ENCODE measurements around the gene REELD1. TPM values are rescaled to one million over a fixed set of nuclear protein-coding genes. Genes with fewer than 3 reads are reported as not detected.

The REELD1 gene
- not detected for total RNA-seq

DNA sequence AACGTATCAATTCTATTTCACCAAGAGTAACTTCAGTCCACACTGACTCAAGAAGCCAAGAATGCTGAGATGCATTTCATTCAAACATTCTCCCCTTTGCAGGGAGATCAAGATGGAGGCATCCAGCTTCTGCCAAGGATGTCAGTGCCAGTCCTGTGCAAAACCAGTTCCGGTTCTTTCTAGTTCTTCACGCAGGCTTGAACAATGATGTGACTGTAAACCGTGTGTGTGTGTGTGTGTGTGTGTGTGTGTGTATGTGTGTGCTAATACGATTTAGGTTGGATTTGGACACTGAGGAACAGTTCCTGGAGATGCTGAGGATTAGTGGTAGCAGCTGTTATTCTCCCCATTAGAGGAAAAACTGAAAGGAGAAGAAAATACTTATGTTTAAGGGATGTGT, at the start of gene REELD1:
Gene REELD1 (plus strand): TSS at position 301 of the 400 bp plus-strand sequence. CDS start 2,415 bp downstream, outside the sequence.
- no peaks in the 10 kb centered on the region for H3K9me3 ChIP-seq (ENCODE audit: control insufficient read depth in 3 of 3, low read length in 3 of 3)
- H3K9ac ChIP-seq (ENCODE audit: low read depth in 1 of 3, low read length in 3 of 3): no peak within 1 kb of the TSS
- H3K27ac ChIP-seq (ENCODE audit: low read depth, low read length): no peak within 1 kb of the TSS
- H3K27me3 ChIP-seq (ENCODE audit: control insufficient read depth in 3 of 3, insufficient read depth in 3 of 3, low read length in 3 of 3): peaks cover 0 to under 1% (median 0%) of the 10 kb centered on the region in 3 donors
- H3K4me3 ChIP-seq (ENCODE audit: low read length in 3 of 3): no peak within 1 kb of the TSS
- H3K36me3 ChIP-seq (ENCODE audit: control insufficient read depth in 3 of 3, insufficient read depth in 3 of 3, low read length in 3 of 3): no peaks in the 10 kb centered on the region
- no peaks in the 10 kb centered on the region for H3K4me1 ChIP-seq (ENCODE audit: control insufficient read depth in 3 of 3, insufficient read depth in 3 of 3, low read length in 3 of 3)

DNA sequence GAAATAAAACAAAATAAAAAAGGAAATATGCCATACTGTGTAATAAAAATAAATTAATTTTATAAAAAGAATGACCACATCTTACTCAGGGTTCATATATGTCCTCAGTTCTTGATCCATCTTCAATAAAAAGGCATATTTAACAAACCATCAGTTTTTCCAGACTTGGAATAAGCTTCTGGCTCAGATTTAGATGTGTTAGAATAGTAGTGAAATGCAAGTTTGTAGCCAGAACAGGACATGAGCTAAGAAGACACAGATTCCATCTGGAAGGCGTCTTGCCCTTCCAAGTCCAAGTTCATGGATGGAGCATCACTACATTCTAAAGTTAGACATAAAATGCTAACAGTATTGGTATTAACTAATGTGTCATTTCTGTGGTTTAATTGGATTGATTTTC, 49.1 kb upstream of the REELD1 start:
- H3K9me3 ChIP-seq (ENCODE audit: control insufficient read depth in 3 of 3, low read length in 3 of 3): peaks cover 0 to 5% (median 3%) of the 10 kb centered on the region in 3 donors
- H3K36me3 ChIP-seq (ENCODE audit: control insufficient read depth in 3 of 3, insufficient read depth in 3 of 3, low read length in 3 of 3): no peaks in the 10 kb centered on the region
- H3K4me3 ChIP-seq (ENCODE audit: low read length in 3 of 3): no peak overlapping the region
- H3K9ac ChIP-seq (ENCODE audit: low read depth in 1 of 3, low read length in 3 of 3): no peak overlapping the region
- no peaks in the 10 kb centered on the region for H3K27me3 ChIP-seq (ENCODE audit: control insufficient read depth in 3 of 3, insufficient read depth in 3 of 3, low read length in 3 of 3)
- H3K4me1 ChIP-seq (ENCODE audit: control insufficient read depth in 3 of 3, insufficient read depth in 3 of 3, low read length in 3 of 3): no peaks in the 10 kb centered on the region
- no peak overlapping the region for H3K27ac ChIP-seq (ENCODE audit: low read depth, low read length)

GRCh38 chr4:146165840-146166239, 48.5 kb upstream of the REELD1 start:
- Histone ChIP-seq H3K9me3 (ENCODE audit: control insufficient read depth in 3 of 3, low read length in 3 of 3) (peaks cover 0 to 5% (median 3%) of the 10 kb centered on the region in 3 donors), H3K27ac (ENCODE audit: low read depth, low read length) (no peak overlapping the region), H3K36me3 (ENCODE audit: control insufficient read depth in 3 of 3, insufficient read depth in 3 of 3, low read length in 3 of 3) (no peaks in the 10 kb centered on the region), H3K27me3 (ENCODE audit: control insufficient read depth in 3 of 3, insufficient read depth in 3 of 3, low read length in 3 of 3) (no peaks in the 10 kb centered on the region), H3K4me1 (ENCODE audit: control insufficient read depth in 3 of 3, insufficient read depth in 3 of 3, low read length in 3 of 3) (no peaks in the 10 kb centered on the region), H3K4me3 (ENCODE audit: low read length in 3 of 3) (no peak overlapping the region), H3K9ac (ENCODE audit: low read depth in 1 of 3, low read length in 3 of 3) (no peak overlapping the region)

GRCh38 chr4:146170149-146170548, 44.2 kb upstream of the REELD1 start:
- no peaks in the 10 kb centered on the region for H3K9me3 ChIP-seq (ENCODE audit: control insufficient read depth in 3 of 3, low read length in 3 of 3)
- no peaks in the 10 kb centered on the region for H3K27me3 ChIP-seq (ENCODE audit: control insufficient read depth in 3 of 3, insufficient read depth in 3 of 3, low read length in 3 of 3)
- no peaks in the 10 kb centered on the region for H3K36me3 ChIP-seq (ENCODE audit: control insufficient read depth in 3 of 3, insufficient read depth in 3 of 3, low read length in 3 of 3)
- H3K27ac ChIP-seq (ENCODE audit: low read depth, low read length): no peak overlapping the region
- H3K9ac ChIP-seq (ENCODE audit: low read depth in 1 of 3, low read length in 3 of 3): no peak overlapping the region
- H3K4me1 ChIP-seq (ENCODE audit: control insufficient read depth in 3 of 3, insufficient read depth in 3 of 3, low read length in 3 of 3): no peaks in the 10 kb centered on the region
- no peak overlapping the region for H3K4me3 ChIP-seq (ENCODE audit: low read length in 3 of 3)

DNA sequence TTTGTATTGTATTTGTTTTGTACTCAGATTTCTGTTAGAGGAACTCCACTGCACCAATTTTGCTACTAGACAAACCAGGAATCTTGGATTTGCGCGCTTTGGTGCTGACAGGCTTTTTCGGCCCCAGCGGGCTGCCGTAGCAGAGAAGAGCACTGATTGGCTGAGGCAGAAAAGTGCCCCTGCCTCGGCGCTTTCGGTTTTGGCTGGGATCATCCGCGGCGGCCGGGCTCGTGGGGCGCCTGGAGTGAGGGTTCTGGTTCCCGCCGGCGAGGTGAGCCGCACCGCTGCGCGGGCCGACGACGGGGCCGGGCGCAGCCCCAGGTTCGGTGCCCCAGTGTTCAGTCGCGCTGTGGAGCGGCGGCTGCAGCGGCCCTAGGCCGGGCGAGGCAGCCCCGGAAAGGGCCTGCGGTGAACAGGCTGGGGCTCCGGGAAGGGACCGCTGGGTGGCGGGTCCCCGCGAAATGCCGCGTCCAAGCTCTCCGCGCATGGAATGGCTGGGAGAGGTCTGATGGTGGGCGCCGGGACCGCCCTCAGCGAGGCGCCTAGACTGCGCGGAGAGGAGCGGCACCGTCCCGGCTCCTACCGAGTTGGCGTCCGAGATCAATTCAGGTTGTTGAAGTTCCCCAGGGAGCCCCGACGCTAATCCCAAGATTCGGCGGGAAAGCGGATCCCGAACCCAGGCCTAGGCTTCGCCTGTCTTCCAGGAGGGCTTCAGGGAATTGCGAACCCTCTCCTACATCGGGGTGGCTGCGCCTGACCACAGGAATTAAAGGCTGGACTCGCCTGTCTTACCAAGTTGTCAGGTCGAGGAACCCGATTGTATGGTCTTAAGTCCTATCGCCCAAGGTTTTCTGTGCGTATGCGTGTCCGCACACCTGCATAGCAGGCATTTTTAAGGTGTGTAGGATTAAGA, 38.5 kb upstream of the REELD1 start, which contains the start of gene LSM6:
Gene LSM6 (plus strand): TSS at position 178 of the 913 bp plus-strand sequence. CDS start 7,204 bp downstream, outside the sequence.
- H3K36me3 ChIP-seq (ENCODE audit: control insufficient read depth in 3 of 3, insufficient read depth in 3 of 3, low read length in 3 of 3): no peaks in the 10 kb centered on the region
- peaks cover 13 to 28% (median 23%) of the 10 kb centered on the region in 3 donors for H3K4me1 ChIP-seq (ENCODE audit: control insufficient read depth in 3 of 3, insufficient read depth in 3 of 3, low read length in 3 of 3)
- no peaks in the 10 kb centered on the region for H3K27me3 ChIP-seq (ENCODE audit: control insufficient read depth in 3 of 3, insufficient read depth in 3 of 3, low read length in 3 of 3)
- H3K9me3 ChIP-seq (ENCODE audit: control insufficient read depth in 3 of 3, low read length in 3 of 3): no peaks in the 10 kb centered on the region
- peak within 1 kb of the TSS; percentile 83 to 93 (median 84) for H3K4me3 ChIP-seq (ENCODE audit: low read length in 3 of 3)
- peak within 1 kb of the TSS; percentile 84 for H3K27ac ChIP-seq (ENCODE audit: low read depth, low read length)
- peak within 1 kb of the TSS; percentile 86 to 91 (median 91) for H3K9ac ChIP-seq (ENCODE audit: low read depth in 1 of 3, low read length in 3 of 3)

DNA sequence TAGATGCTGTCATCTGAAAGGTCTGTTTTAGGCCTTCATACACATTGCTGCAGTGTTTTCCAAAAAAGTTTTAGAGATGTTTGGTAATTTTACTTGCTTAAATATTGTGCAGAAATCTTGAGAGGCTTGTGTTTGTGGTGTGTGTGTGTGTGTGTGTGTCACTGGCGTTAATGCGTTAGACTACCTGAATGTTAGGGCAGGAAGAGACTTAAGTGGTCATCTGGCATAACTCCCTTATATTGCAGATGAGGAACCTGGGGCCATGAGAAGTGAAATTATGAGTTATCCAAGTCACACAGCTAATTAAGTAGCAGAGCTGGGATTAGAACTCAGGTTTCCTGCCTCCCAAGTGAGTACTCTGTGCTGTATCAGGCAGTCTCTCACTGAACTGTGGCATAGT, 37.4 kb upstream of the REELD1 start:
- Histone ChIP-seq H3K9me3 (ENCODE audit: control insufficient read depth in 3 of 3, low read length in 3 of 3) (no peaks in the 10 kb centered on the region), H3K9ac (ENCODE audit: low read depth in 1 of 3, low read length in 3 of 3) (peak overlapping the region; percentile 44 to 91 (median 86)), H3K27ac (ENCODE audit: low read depth, low read length) (no peak overlapping the region), H3K4me1 (ENCODE audit: control insufficient read depth in 3 of 3, insufficient read depth in 3 of 3, low read length in 3 of 3) (peaks cover 13 to 28% (median 23%) of the 10 kb centered on the region in 3 donors), H3K27me3 (ENCODE audit: control insufficient read depth in 3 of 3, insufficient read depth in 3 of 3, low read length in 3 of 3) (no peaks in the 10 kb centered on the region), H3K36me3 (ENCODE audit: control insufficient read depth in 3 of 3, insufficient read depth in 3 of 3, low read length in 3 of 3) (no peaks in the 10 kb centered on the region), H3K4me3 (ENCODE audit: low read length in 3 of 3) (peak overlapping the region; percentile 46 to 93 (median 84))

DNA sequence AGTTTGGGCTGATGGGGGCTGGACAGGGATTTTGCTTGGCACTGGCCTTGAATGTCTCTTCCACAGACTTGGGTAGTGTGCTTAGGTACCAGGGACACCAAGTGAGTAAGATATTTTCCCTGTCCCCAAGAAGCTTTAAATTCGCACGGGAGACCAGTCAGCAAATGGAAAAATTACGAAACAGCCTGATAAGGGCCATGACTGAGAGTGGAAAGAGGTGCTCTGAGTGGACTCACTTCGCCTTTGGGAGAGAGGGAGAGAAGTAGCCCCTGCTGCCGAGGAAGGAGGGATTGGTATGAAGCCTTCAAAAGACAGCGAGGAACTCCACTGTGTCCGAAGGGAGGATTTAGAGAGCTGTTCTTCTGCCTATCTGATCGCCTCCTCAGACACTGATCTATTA, 36.2 kb upstream of the REELD1 start:
- Histone ChIP-seq H3K4me1 (ENCODE audit: control insufficient read depth in 3 of 3, insufficient read depth in 3 of 3, low read length in 3 of 3) (peaks cover 14 to 34% (median 26%) of the 10 kb centered on the region in 3 donors), H3K27me3 (ENCODE audit: control insufficient read depth in 3 of 3, insufficient read depth in 3 of 3, low read length in 3 of 3) (no peaks in the 10 kb centered on the region), H3K36me3 (ENCODE audit: control insufficient read depth in 3 of 3, insufficient read depth in 3 of 3, low read length in 3 of 3) (no peaks in the 10 kb centered on the region), H3K4me3 (ENCODE audit: low read length in 3 of 3) (no peak overlapping the region), H3K27ac (ENCODE audit: low read depth, low read length) (no peak overlapping the region), H3K9ac (ENCODE audit: low read depth in 1 of 3, low read length in 3 of 3) (peak overlapping the region in 1 of 3 donors; percentile 22), H3K9me3 (ENCODE audit: control insufficient read depth in 3 of 3, low read length in 3 of 3) (no peaks in the 10 kb centered on the region)

GRCh38 chr4:146179784-146180370, 34.5 kb upstream of the REELD1 start:
- Histone ChIP-seq H3K9me3 (ENCODE audit: control insufficient read depth in 3 of 3, low read length in 3 of 3) (no peaks in the 10 kb centered on the region), H3K36me3 (ENCODE audit: control insufficient read depth in 3 of 3, insufficient read depth in 3 of 3, low read length in 3 of 3) (no peaks in the 10 kb centered on the region), H3K9ac (ENCODE audit: low read depth in 1 of 3, low read length in 3 of 3) (peak overlapping the region in 1 of 3 donors; percentile 54), H3K4me3 (ENCODE audit: low read length in 3 of 3) (peak overlapping the region in 2 of 3 donors; percentile 10 to 15), H3K27me3 (ENCODE audit: control insufficient read depth in 3 of 3, insufficient read depth in 3 of 3, low read length in 3 of 3) (no peaks in the 10 kb centered on the region), H3K4me1 (ENCODE audit: control insufficient read depth in 3 of 3, insufficient read depth in 3 of 3, low read length in 3 of 3) (peaks cover 15 to 35% (median 26%) of the 10 kb centered on the region in 3 donors), H3K27ac (ENCODE audit: low read depth, low read length) (no peak overlapping the region)

GRCh38 chr4:146182443-146182842, 31.9 kb upstream of the REELD1 start:
- Histone ChIP-seq H3K4me1 (ENCODE audit: control insufficient read depth in 3 of 3, insufficient read depth in 3 of 3, low read length in 3 of 3) (peaks cover 10 to 29% (median 17%) of the 10 kb centered on the region in 3 donors), H3K9ac (ENCODE audit: low read depth in 1 of 3, low read length in 3 of 3) (no peak overlapping the region), H3K4me3 (ENCODE audit: low read length in 3 of 3) (no peak overlapping the region), H3K9me3 (ENCODE audit: control insufficient read depth in 3 of 3, low read length in 3 of 3) (no peaks in the 10 kb centered on the region), H3K27ac (ENCODE audit: low read depth, low read length) (no peak overlapping the region), H3K27me3 (ENCODE audit: control insufficient read depth in 3 of 3, insufficient read depth in 3 of 3, low read length in 3 of 3) (no peaks in the 10 kb centered on the region), H3K36me3 (ENCODE audit: control insufficient read depth in 3 of 3, insufficient read depth in 3 of 3, low read length in 3 of 3) (peaks cover under 1 to 10% (median 8%) of the 10 kb centered on the region in 3 donors)

GRCh38 chr4:146183209-146183608, 31.1 kb upstream of the REELD1 start:
- Histone ChIP-seq H3K4me1 (ENCODE audit: control insufficient read depth in 3 of 3, insufficient read depth in 3 of 3, low read length in 3 of 3) (peaks cover 8 to 22% (median 13%) of the 10 kb centered on the region in 3 donors), H3K9me3 (ENCODE audit: control insufficient read depth in 3 of 3, low read length in 3 of 3) (no peaks in the 10 kb centered on the region), H3K27me3 (ENCODE audit: control insufficient read depth in 3 of 3, insufficient read depth in 3 of 3, low read length in 3 of 3) (no peaks in the 10 kb centered on the region), H3K36me3 (ENCODE audit: control insufficient read depth in 3 of 3, insufficient read depth in 3 of 3, low read length in 3 of 3) (peaks cover 4 to 16% (median 14%) of the 10 kb centered on the region in 3 donors), H3K4me3 (ENCODE audit: low read length in 3 of 3) (no peak overlapping the region), H3K27ac (ENCODE audit: low read depth, low read length) (no peak overlapping the region), H3K9ac (ENCODE audit: low read depth in 1 of 3, low read length in 3 of 3) (no peak overlapping the region)

Measured in skeletal muscle tissue (tissue), 4 donors.